CD4-positive, alpha-beta T cell treated with Interleukin-6 for 4 hours (primary cell): ENCODE measurements around the gene CARNS1.
A peak's percentile ranks its signal among the peaks of the same experiment; 100 is the strongest.

ENCODE experiments used
- DNase-seq: peaks from one replicate; pipeline ENCODE4 v3.0.0-alpha.2; 2020; ENCODE audit warnings: mixed read lengths

CARNS1 gene

DNA sequence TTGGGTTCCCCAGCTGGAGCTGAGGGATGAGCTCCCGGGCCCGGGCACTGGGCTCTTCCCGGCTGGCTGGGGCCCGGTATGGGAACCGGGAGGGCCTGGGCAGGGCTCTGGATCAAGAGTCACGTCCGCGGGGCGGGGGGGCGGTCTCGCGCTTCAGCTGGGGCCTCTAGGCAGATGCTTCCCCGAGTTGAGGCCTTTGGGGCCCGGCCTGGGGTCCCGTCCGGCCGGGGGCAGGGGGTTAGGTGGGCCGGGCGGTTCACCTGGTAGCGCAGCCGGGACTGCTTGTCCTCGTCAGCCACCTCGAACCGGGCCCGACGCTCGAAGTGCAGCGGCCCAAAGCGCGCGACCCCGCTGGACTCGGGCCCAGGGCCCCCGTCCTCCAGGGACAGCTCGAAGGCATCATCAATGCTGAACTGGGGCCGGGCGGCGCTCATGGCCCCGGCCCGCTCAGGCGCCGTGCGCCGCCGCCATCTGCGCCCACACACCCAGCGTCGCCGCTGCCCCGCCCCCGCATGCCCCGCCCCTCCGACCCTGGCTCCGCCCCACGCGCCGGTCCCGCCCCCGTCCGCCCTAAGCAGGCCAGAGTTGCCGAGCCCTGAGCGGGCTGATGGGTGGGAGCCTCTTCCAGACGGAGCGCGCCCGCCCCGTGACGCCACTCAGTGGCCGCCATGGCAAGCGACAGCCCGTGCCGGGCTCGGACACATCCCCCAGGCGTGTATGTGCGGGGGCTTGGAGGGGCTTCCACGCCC lies 53.5 kb downstream of the CARNS1 start, which contains the start of gene TMEM134:
TMEM134 (minus strand) TSS at position 493 of the 749 bp plus-strand sequence; CDS start at position 434, 59 bp downstream.
- DNase-seq: peak; percentile 93

DNA sequence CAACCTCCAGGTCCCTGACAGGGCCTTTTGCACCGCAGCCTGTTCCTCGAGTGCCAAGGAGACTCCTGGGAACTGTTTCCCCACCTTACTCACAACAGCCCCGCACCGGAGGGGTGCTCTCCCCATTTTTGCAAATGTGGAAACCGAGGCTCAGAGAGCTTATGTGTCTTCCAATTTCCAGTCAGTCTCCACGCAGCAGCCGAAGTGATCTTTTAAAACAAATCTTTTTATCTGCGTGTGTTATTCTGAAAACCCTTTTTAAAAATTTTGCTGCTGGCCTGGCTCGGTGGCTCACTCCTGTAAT lies 54.0 kb downstream of the CARNS1 start:
- no peak for DNase-seq

- no peak for DNase-seq
Observed at GRCh38 chr11:67470337-67471002, 55.0 kb downstream of the CARNS1 start.

DNA sequence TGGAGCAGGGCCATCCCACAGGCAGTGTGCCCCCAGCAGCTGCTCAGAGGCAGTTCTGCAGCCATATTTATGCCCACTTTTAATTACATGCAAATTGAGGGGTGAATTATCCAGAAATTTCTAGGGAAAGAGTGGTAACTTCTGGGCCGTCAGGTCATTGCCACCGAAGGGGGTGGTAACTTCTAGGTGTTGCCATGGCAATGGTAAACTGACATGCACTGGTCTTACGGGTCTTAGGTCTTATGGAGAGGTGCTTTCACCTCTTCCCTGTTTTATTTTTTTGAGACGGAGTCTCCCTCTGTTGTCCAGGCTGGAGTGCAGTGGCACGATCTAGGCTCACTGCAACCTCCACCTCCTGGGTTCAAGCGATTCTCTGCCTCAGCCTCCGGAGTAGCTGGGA lies 57.4 kb downstream of the CARNS1 start:
- DNase-seq: no peak
